Measurements from ENCODE around the gene PEX13.
A peak's percentile ranks its signal among the peaks of the same experiment; 100 is the strongest.
"Not testable (repeated sequence)": the region's sequence is repeated elsewhere in the genome, so short reads cannot be mapped to it uniquely, and the experiment has no call there.

Gene PEX13

GRCh38 chr2:61014763-61015162 lies 2.8 kb upstream of the PEX13 start:
- no peaks in the 10 kb centered on the region for H3K9me3 Mint-ChIP-seq
- H3K27me3 Mint-ChIP-seq, result no peaks in the 10 kb centered on the region
- H3K36me3 Mint-ChIP-seq (ENCODE audit: insufficient read depth), result peaks cover 15% of the 10 kb centered on the region
- H3K4me3 Mint-ChIP-seq, result peak overlapping the region; percentile 31
- no peak for DNase-seq (ENCODE audit: low spot score in 2 of 2)
- no peak overlapping the region for H3K27ac Mint-ChIP-seq (ENCODE audit: low read depth)
- peaks cover 24% of the 10 kb centered on the region for H3K4me1 Mint-ChIP-seq
- ATAC-seq (replicated peaks; ENCODE audit: extremely low read depth, poor library complexity, severe bottlenecking), result no peak

- H3K9me3 Mint-ChIP-seq, result no peaks in the 10 kb centered on the region
- H3K4me3 Mint-ChIP-seq, result peak overlapping the region; percentile 98
Observed at GRCh38 chr2:61015976-61016375, 1.5 kb upstream of the PEX13 start.

GRCh38 chr2:61016392-61017002 lies 1.0 kb upstream of the PEX13 start:
- H3K4me3 Mint-ChIP-seq, result peak overlapping the region; percentile 98
- H3K36me3 Mint-ChIP-seq (ENCODE audit: insufficient read depth), result peaks cover 18% of the 10 kb centered on the region
- H3K9me3 Mint-ChIP-seq, result no peaks in the 10 kb centered on the region
- DNase-seq (ENCODE audit: low spot score in 2 of 2) (no peak), ATAC-seq (replicated peaks; ENCODE audit: extremely low read depth, poor library complexity, severe bottlenecking) (no peak)
- H3K27me3 Mint-ChIP-seq, result no peaks in the 10 kb centered on the region
- H3K4me1 Mint-ChIP-seq, result peaks cover 30% of the 10 kb centered on the region
- peak overlapping the region; percentile 96 for H3K27ac Mint-ChIP-seq (ENCODE audit: low read depth)

More at GRCh38 chr2:61015976-61016375, 1.5 kb upstream of the PEX13 start:
- DNase-seq (ENCODE audit: low spot score in 2 of 2) (no peak), ATAC-seq (replicated peaks; ENCODE audit: extremely low read depth, poor library complexity, severe bottlenecking) (no peak)
- H3K4me1 Mint-ChIP-seq, result peaks cover 29% of the 10 kb centered on the region
- peak overlapping the region; percentile 96 for H3K27ac Mint-ChIP-seq (ENCODE audit: low read depth)
- H3K36me3 Mint-ChIP-seq (ENCODE audit: insufficient read depth), result peaks cover 18% of the 10 kb centered on the region
- H3K27me3 Mint-ChIP-seq, result no peaks in the 10 kb centered on the region

- H3K4me1 Mint-ChIP-seq, result peaks cover 30% of the 10 kb centered on the region
- H3K27me3 Mint-ChIP-seq, result no peaks in the 10 kb centered on the region
- peaks cover 23% of the 10 kb centered on the region for H3K36me3 Mint-ChIP-seq (ENCODE audit: insufficient read depth)
- DNase-seq (ENCODE audit: low spot score in 2 of 2) (peak; percentile 36 to 56), ATAC-seq (replicated peaks; ENCODE audit: extremely low read depth, poor library complexity, severe bottlenecking) (peak; percentile 66)
- H3K9me3 Mint-ChIP-seq, result no peaks in the 10 kb centered on the region
- peak overlapping the region; percentile 98 for H3K4me3 Mint-ChIP-seq
- peak overlapping the region; percentile 96 for H3K27ac Mint-ChIP-seq (ENCODE audit: low read depth)
Observed at GRCh38 chr2:61017003-61017555, 441 bp upstream of the PEX13 start.

GRCh38 chr2:61018318-61018755 lies 817 bp downstream of the PEX13 start:
- Mint-ChIP-seq H3K4me1 (peaks cover 34% of the 10 kb centered on the region), H3K27ac (ENCODE audit: low read depth) (peak overlapping the region; percentile 96), H3K9me3 (no peaks in the 10 kb centered on the region), H3K36me3 (ENCODE audit: insufficient read depth) (peaks cover 24% of the 10 kb centered on the region), H3K27me3 (no peaks in the 10 kb centered on the region), H3K4me3 (peak overlapping the region; percentile 98)
- ATAC-seq (replicated peaks; ENCODE audit: extremely low read depth, poor library complexity, severe bottlenecking), result no peak
- DNase-seq (ENCODE audit: low spot score in 2 of 2), result no peak

- Mint-ChIP-seq H3K36me3 (ENCODE audit: insufficient read depth) (peaks cover 24% of the 10 kb centered on the region), H3K9me3 (no peaks in the 10 kb centered on the region), H3K4me1 (peaks cover 39% of the 10 kb centered on the region), H3K27ac (ENCODE audit: low read depth) (peak overlapping the region; percentile 96), H3K4me3 (peak overlapping the region; percentile 98), H3K27me3 (no peaks in the 10 kb centered on the region)
- no peak for DNase-seq (ENCODE audit: low spot score in 2 of 2)
- ATAC-seq (replicated peaks; ENCODE audit: extremely low read depth, poor library complexity, severe bottlenecking), result no peak
Observed at GRCh38 chr2:61018798-61019197, 1.3 kb downstream of the PEX13 start.

- no peak overlapping the region for H3K4me3 Mint-ChIP-seq
- H3K36me3 Mint-ChIP-seq (ENCODE audit: insufficient read depth), result peaks cover 26% of the 10 kb centered on the region
- no peak for ATAC-seq (replicated peaks; ENCODE audit: extremely low read depth, poor library complexity, severe bottlenecking)
- H3K27ac Mint-ChIP-seq (ENCODE audit: low read depth), result no peak overlapping the region
- no peak for DNase-seq (ENCODE audit: low spot score in 2 of 2)
- H3K27me3 Mint-ChIP-seq, result no peaks in the 10 kb centered on the region
- H3K4me1 Mint-ChIP-seq, result peaks cover 53% of the 10 kb centered on the region
- no peaks in the 10 kb centered on the region for H3K9me3 Mint-ChIP-seq
Observed at GRCh38 chr2:61021228-61021660, 3.7 kb downstream of the PEX13 start.

GRCh38 chr2:61023670-61024069 lies 6.2 kb downstream of the PEX13 start:
- no peaks in the 10 kb centered on the region for H3K27me3 Mint-ChIP-seq
- peaks cover 21% of the 10 kb centered on the region for H3K36me3 Mint-ChIP-seq (ENCODE audit: insufficient read depth)
- no peak overlapping the region for H3K27ac Mint-ChIP-seq (ENCODE audit: low read depth)
- peak overlapping the region; percentile 3 for H3K4me3 Mint-ChIP-seq
- no peak for ATAC-seq (replicated peaks; ENCODE audit: extremely low read depth, poor library complexity, severe bottlenecking)
- DNase-seq (ENCODE audit: low spot score in 2 of 2), result no peak
- H3K9me3 Mint-ChIP-seq, result no peaks in the 10 kb centered on the region
- H3K4me1 Mint-ChIP-seq, result peaks cover 46% of the 10 kb centered on the region

GRCh38 chr2:61029533-61029932 lies 12.0 kb downstream of the PEX13 start:
- Mint-ChIP-seq H3K36me3 (ENCODE audit: insufficient read depth) (peaks cover 25% of the 10 kb centered on the region), H3K4me3 (no peak overlapping the region), H3K9me3 (no peaks in the 10 kb centered on the region), H3K27ac (ENCODE audit: low read depth) (no peak overlapping the region), H3K27me3 (no peaks in the 10 kb centered on the region), H3K4me1 (peaks cover 13% of the 10 kb centered on the region)
- DNase-seq (ENCODE audit: low spot score in 2 of 2) (no peak), ATAC-seq (replicated peaks; ENCODE audit: extremely low read depth, poor library complexity, severe bottlenecking) (no peak)

- not testable (repeated sequence) for H3K27ac Mint-ChIP-seq (ENCODE audit: low read depth); H3K27me3 Mint-ChIP-seq; H3K9me3 Mint-ChIP-seq; H3K4me3 Mint-ChIP-seq; H3K4me1 Mint-ChIP-seq; ATAC-seq (replicated peaks; ENCODE audit: extremely low read depth, poor library complexity, severe bottlenecking); DNase-seq (ENCODE audit: low spot score in 2 of 2)
- peaks cover 20% of the 10 kb centered on the region for H3K36me3 Mint-ChIP-seq (ENCODE audit: insufficient read depth)
Observed at GRCh38 chr2:61034592-61034991, 17.1 kb downstream of the PEX13 start.

- peaks cover 19% of the 10 kb centered on the region for H3K36me3 Mint-ChIP-seq (ENCODE audit: insufficient read depth)
- not testable (repeated sequence) for ATAC-seq (replicated peaks; ENCODE audit: extremely low read depth, poor library complexity, severe bottlenecking); H3K27me3 Mint-ChIP-seq; H3K9me3 Mint-ChIP-seq; H3K4me3 Mint-ChIP-seq; DNase-seq (ENCODE audit: low spot score in 2 of 2); H3K27ac Mint-ChIP-seq (ENCODE audit: low read depth)
- H3K4me1 Mint-ChIP-seq, result peaks cover 20% of the 10 kb centered on the region
Observed at GRCh38 chr2:61036643-61037042, 19.1 kb downstream of the PEX13 start.

- no peaks in the 10 kb centered on the region for H3K9me3 Mint-ChIP-seq
- H3K4me1 Mint-ChIP-seq, result peaks cover 21% of the 10 kb centered on the region
- no peaks in the 10 kb centered on the region for H3K27me3 Mint-ChIP-seq
- H3K4me3 Mint-ChIP-seq, result no peak overlapping the region
- H3K36me3 Mint-ChIP-seq (ENCODE audit: insufficient read depth), result peaks cover 18% of the 10 kb centered on the region
- H3K27ac Mint-ChIP-seq (ENCODE audit: low read depth), result no peak overlapping the region
- DNase-seq (ENCODE audit: low spot score in 2 of 2) (no peak), ATAC-seq (replicated peaks; ENCODE audit: extremely low read depth, poor library complexity, severe bottlenecking) (no peak)
Observed at GRCh38 chr2:61042807-61043206, 25.3 kb downstream of the PEX13 start.

- peaks cover 21% of the 10 kb centered on the region for H3K4me1 Mint-ChIP-seq
- H3K4me3 Mint-ChIP-seq, result no peak overlapping the region
- no peaks in the 10 kb centered on the region for H3K27me3 Mint-ChIP-seq
- H3K9me3 Mint-ChIP-seq, result no peaks in the 10 kb centered on the region
- DNase-seq (ENCODE audit: low spot score in 2 of 2), result no peak
- ATAC-seq (replicated peaks; ENCODE audit: extremely low read depth, poor library complexity, severe bottlenecking), result no peak
- H3K36me3 Mint-ChIP-seq (ENCODE audit: insufficient read depth), result peaks cover 29% of the 10 kb centered on the region
- peak overlapping the region; percentile 64 for H3K27ac Mint-ChIP-seq (ENCODE audit: low read depth)
Observed at GRCh38 chr2:61044636-61045035, 27.1 kb downstream of the PEX13 start.
